Measurements from ENCODE around the gene NUFIP2.
"Not testable (repeated sequence)": the region's sequence is repeated elsewhere in the genome, so short reads cannot be mapped to it uniquely, and the experiment has no call there.

The NUFIP2 gene

GRCh38 chr17:29293890-29294579 is at the start of gene NUFIP2:
Gene NUFIP2, minus strand, starts transcription at chr17:29294148. Its CDS starts 89 bp downstream, at chr17:29294059.
- DNase-seq (ENCODE audit: low read depth, low spot score) = peak; percentile 89

- no peak for DNase-seq (ENCODE audit: low read depth, low spot score)
Measured at GRCh38 chr17:29342158-29342765, 48.3 kb upstream of the NUFIP2 start.

GRCh38 chr17:29341726-29342125 is 47.8 kb upstream of the NUFIP2 start:
- no peak for DNase-seq (ENCODE audit: low read depth, low spot score)

GRCh38 chr17:29339016-29339415 is 45.1 kb upstream of the NUFIP2 start:
- DNase-seq (ENCODE audit: low read depth, low spot score) = not testable (repeated sequence)

GRCh38 chr17:29331708-29332085 is 37.7 kb upstream of the NUFIP2 start:
- no peak for DNase-seq (ENCODE audit: low read depth, low spot score)

GRCh38 chr17:29331075-29331707 is 37.2 kb upstream of the NUFIP2 start:
- no peak for DNase-seq (ENCODE audit: low read depth, low spot score)

- no peak for DNase-seq (ENCODE audit: low read depth, low spot score)
Measured at GRCh38 chr17:29327412-29327811, 33.5 kb upstream of the NUFIP2 start.

- no peak for DNase-seq (ENCODE audit: low read depth, low spot score)
Measured at GRCh38 chr17:29326023-29326813, 32.3 kb upstream of the NUFIP2 start.

GRCh38 chr17:29322363-29322762 is 28.4 kb upstream of the NUFIP2 start:
- DNase-seq (ENCODE audit: low read depth, low spot score) = no peak

- DNase-seq (ENCODE audit: low read depth, low spot score) = no peak
Measured at GRCh38 chr17:29303386-29303785, 9.4 kb upstream of the NUFIP2 start.

- no peak for DNase-seq (ENCODE audit: low read depth, low spot score)
Measured at GRCh38 chr17:29299031-29299430, 5.1 kb upstream of the NUFIP2 start.

GRCh38 chr17:29295420-29295819 is 1.5 kb upstream of the NUFIP2 start:
- DNase-seq (ENCODE audit: low read depth, low spot score) = no peak

- no peak for DNase-seq (ENCODE audit: low read depth, low spot score)
Measured at GRCh38 chr17:29294580-29294900, 592 bp upstream of the NUFIP2 start.

GRCh38 chr17:29292992-29293889 is 707 bp downstream of the NUFIP2 start:
- DNase-seq (ENCODE audit: low read depth, low spot score) = no peak

- DNase-seq (ENCODE audit: low read depth, low spot score) = no peak
Measured at GRCh38 chr17:29292071-29292991, 1.6 kb downstream of the NUFIP2 start.

GRCh38 chr17:29291163-29291752 is 2.7 kb downstream of the NUFIP2 start:
- DNase-seq (ENCODE audit: low read depth, low spot score) = no peak

GRCh38 chr17:29289852-29290251 is 4.1 kb downstream of the NUFIP2 start:
- DNase-seq (ENCODE audit: low read depth, low spot score) = no peak

- DNase-seq (ENCODE audit: low read depth, low spot score) = no peak
Measured at GRCh38 chr17:29283961-29284360, 10.0 kb downstream of the NUFIP2 start.

GRCh38 chr17:29283496-29283895 is 10.5 kb downstream of the NUFIP2 start:
- DNase-seq (ENCODE audit: low read depth, low spot score) = no peak
